ENCODE measurements around the gene SLC22A5.

SLC22A5 gene

DNA sequence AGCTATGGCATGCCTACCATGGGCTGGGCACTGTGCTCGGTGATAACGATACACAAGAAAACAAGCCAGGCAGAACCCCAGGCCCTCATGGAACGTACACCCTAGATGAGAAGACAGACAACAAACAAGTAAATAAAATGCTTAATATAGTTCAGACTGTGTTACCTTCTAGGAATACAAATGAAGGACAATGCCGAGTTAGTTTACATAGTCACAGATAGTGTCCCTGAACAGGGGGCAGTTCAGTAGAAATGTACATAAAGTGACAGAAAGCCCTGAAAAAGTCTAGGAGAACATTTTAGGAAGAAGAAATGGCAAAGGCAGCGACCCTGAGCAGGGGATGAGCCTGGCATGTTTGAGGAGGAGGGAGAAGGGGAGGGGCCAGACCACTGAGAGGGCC lies 21.7 kb downstream of the SLC22A5 start:
- Histone ChIP-seq H3K4me1 (peaks cover 13% of the 10 kb centered on the region), H3K4me3 (ENCODE audit: low read depth, low read length) (no peak overlapping the region), H3K27me3 (ENCODE audit: control insufficient read depth, insufficient read depth, low read length) (no peaks in the 10 kb centered on the region), H3K36me3 (ENCODE audit: control insufficient read depth, insufficient read depth, low read length) (no peaks in the 10 kb centered on the region), H2AFZ (no peak overlapping the region), H3K9me3 (ENCODE audit: control insufficient read depth, low read length) (no peaks in the 10 kb centered on the region), H3K9ac (no peak overlapping the region), H3K4me2 (ENCODE audit: low read length) (no peak overlapping the region), H3K27ac (no peak overlapping the region), H3K79me2 (peaks cover 3% of the 10 kb centered on the region)
- no peak for TF ChIP-seq CTCF (IDR thresholded peaks at IDR 0.05)

DNA sequence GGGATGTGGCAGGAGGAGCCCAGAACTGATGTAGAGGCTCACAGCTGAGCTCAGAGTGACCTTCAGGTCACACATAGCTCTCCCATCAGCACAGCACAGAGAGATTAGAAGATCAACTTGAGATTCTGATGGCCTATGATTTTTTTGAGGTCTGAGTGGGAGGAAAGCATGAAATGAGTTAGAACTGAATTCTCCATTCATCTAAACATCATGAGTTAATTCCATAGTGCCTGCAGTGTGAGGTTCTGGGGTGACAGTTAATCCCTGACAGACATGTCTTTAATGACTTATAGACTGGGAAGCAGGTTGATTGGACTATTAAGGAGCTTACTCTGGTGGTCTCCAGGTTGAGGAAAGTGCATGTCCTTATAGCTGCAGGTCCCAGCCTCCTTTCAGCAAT lies 22.4 kb downstream of the SLC22A5 start:
- TF ChIP-seq CTCF (IDR thresholded peaks at IDR 0.05): no peak
- Histone ChIP-seq H3K36me3 (ENCODE audit: control insufficient read depth, insufficient read depth, low read length) (no peaks in the 10 kb centered on the region), H3K27me3 (ENCODE audit: control insufficient read depth, insufficient read depth, low read length) (no peaks in the 10 kb centered on the region), H3K4me1 (peaks cover 13% of the 10 kb centered on the region), H3K27ac (no peak overlapping the region), H3K4me2 (ENCODE audit: low read length) (no peak overlapping the region), H3K4me3 (ENCODE audit: low read depth, low read length) (no peak overlapping the region), H3K9ac (no peak overlapping the region), H3K9me3 (ENCODE audit: control insufficient read depth, low read length) (no peaks in the 10 kb centered on the region), H3K79me2 (peaks cover under 1% of the 10 kb centered on the region), H2AFZ (no peak overlapping the region)

DNA sequence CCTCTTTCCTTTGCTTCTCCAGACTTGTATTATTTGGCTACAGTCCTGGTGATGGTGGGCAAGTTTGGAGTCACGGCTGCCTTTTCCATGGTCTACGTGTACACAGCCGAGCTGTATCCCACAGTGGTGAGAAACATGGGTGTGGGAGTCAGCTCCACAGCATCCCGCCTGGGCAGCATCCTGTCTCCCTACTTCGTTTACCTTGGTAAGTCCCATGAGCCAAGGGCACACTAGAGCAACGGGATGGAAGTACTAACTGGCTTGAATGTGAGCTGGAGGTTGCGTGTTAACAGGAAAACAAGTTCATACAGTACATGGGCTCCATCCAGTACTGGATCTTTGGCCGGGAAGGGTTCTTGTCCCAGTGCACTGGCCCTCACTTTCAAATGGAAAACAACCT lies 22.9 kb downstream of the SLC22A5 start:
- H2AFZ ChIP-seq: no peak overlapping the region
- no peak for TF ChIP-seq CTCF (IDR thresholded peaks at IDR 0.05)
- no peak overlapping the region for H3K9ac ChIP-seq
- H3K27ac ChIP-seq: no peak overlapping the region
- H3K9me3 ChIP-seq (ENCODE audit: control insufficient read depth, low read length): no peaks in the 10 kb centered on the region
- H3K4me3 ChIP-seq (ENCODE audit: low read depth, low read length): no peak overlapping the region
- no peaks in the 10 kb centered on the region for H3K27me3 ChIP-seq (ENCODE audit: control insufficient read depth, insufficient read depth, low read length)
- H3K36me3 ChIP-seq (ENCODE audit: control insufficient read depth, insufficient read depth, low read length): no peaks in the 10 kb centered on the region
- H3K79me2 ChIP-seq: no peaks in the 10 kb centered on the region
- no peak overlapping the region for H3K4me2 ChIP-seq (ENCODE audit: low read length)
- H3K4me1 ChIP-seq: peaks cover 12% of the 10 kb centered on the region

DNA sequence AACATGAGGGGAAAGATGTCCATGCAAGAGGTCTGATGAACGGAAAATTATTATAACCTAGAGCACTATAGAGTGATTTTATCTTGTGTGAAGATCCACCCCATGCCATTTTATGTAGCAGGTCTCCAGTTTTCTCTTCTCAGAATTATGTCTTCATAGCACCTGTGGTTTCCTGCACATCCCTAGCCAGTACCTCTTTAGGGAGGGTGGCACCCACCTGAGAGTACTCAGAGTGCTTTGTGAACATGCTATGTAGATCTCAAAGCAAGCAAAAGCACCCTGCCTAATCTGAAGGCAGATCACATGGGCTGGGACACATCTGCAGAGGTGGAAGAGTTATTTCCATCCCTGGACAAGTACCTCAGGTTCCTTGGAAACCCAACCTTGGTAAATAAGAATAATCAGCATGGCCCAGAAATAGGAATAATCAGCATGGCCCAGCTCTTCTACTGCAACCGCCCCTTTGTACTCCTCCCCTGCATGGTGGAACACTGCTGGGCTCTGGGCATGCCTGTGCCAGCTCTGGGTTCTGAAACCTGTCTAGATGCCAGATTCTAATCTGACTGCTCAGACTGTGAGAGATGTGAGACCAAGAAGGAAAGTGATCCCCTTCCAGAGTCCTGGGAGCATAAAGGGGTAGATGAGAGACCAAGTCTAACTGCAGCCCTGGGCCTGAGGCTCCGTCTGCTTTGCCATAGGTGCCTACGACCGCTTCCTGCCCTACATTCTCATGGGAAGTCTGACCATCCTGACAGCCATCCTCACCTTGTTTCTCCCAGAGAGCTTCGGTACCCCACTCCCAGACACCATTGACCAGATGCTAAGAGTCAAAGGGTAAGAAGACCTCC lies 23.7 kb downstream of the SLC22A5 start:
- Histone ChIP-seq H3K79me2 (no peaks in the 10 kb centered on the region), H3K9ac (no peak overlapping the region), H2AFZ (no peak overlapping the region), H3K27ac (no peak overlapping the region), H3K36me3 (ENCODE audit: control insufficient read depth, insufficient read depth, low read length) (no peaks in the 10 kb centered on the region), H3K4me2 (ENCODE audit: low read length) (no peak overlapping the region), H3K27me3 (ENCODE audit: control insufficient read depth, insufficient read depth, low read length) (no peaks in the 10 kb centered on the region), H3K4me3 (ENCODE audit: low read depth, low read length) (no peak overlapping the region), H3K4me1 (peaks cover 8% of the 10 kb centered on the region), H3K9me3 (ENCODE audit: control insufficient read depth, low read length) (no peaks in the 10 kb centered on the region)
- TF ChIP-seq CTCF (IDR thresholded peaks at IDR 0.05): no peak

Measured in parathyroid adenoma (tissue), 2 donors.